ENCODE results near the gene TNS2.

TNS2 gene

GRCh38 chr12:53096089-53096741 is 46.4 kb downstream of the TNS2 start:
- no peak for ATAC-seq (ENCODE audit: insufficient read depth, low read depth)
- Histone ChIP-seq H3K4me3 (ENCODE audit: low read depth in 1 of 2, low read length in 2 of 2) (no peak overlapping the region), H3K27me3 (ENCODE audit: insufficient read depth, low read length, poor library complexity) (peaks cover 42% of the 10 kb centered on the region), H3K9me3 (ENCODE audit: insufficient read depth, low read length, severe bottlenecking) (no peaks in the 10 kb centered on the region), H2AFZ (ENCODE audit: low read depth, low read length) (no peak overlapping the region), H3K36me3 (ENCODE audit: insufficient read depth, low read length) (no peaks in the 10 kb centered on the region), H3K4me2 (ENCODE audit: insufficient read depth, low read length) (no peak overlapping the region), H3K27ac (ENCODE audit: low read length) (no peak overlapping the region), H4K20me1 (ENCODE audit: insufficient read depth, low read length) (peaks cover 7% of the 10 kb centered on the region; the same call in 1 of the 2 replicates), H3K4me1 (ENCODE audit: insufficient read depth, low read length) (peaks cover 20% of the 10 kb centered on the region), H3K9ac (ENCODE audit: low read depth, low read length) (no peak overlapping the region), H3K79me2 (ENCODE audit: insufficient read depth, low read length) (no peaks in the 10 kb centered on the region)
- no peak for DNase-seq
- TF ChIP-seq CTCF (IDR thresholded peaks at IDR 0.05; ENCODE audit: borderline replicate concordance, extremely low read depth, low read length, poor library complexity, severe bottlenecking) (no peak), EZH2 (IDR thresholded peaks at IDR 0.05; ENCODE audit: borderline replicate concordance, low read depth, low read length, severe bottlenecking) (peak; percentile 30)

GRCh38 chr12:53096759-53097158 is 46.9 kb downstream of the TNS2 start:
- Histone ChIP-seq H3K4me1 (ENCODE audit: insufficient read depth, low read length) (peaks cover 20% of the 10 kb centered on the region), H3K9ac (ENCODE audit: low read depth, low read length) (no peak overlapping the region), H3K9me3 (ENCODE audit: insufficient read depth, low read length, severe bottlenecking) (no peaks in the 10 kb centered on the region), H3K27me3 (ENCODE audit: insufficient read depth, low read length, poor library complexity) (peaks cover 42% of the 10 kb centered on the region), H3K4me2 (ENCODE audit: insufficient read depth, low read length) (peak overlapping the region; percentile 80), H3K36me3 (ENCODE audit: insufficient read depth, low read length) (no peaks in the 10 kb centered on the region), H2AFZ (ENCODE audit: low read depth, low read length) (no peak overlapping the region), H3K27ac (ENCODE audit: low read length) (no peak overlapping the region), H3K79me2 (ENCODE audit: insufficient read depth, low read length) (no peaks in the 10 kb centered on the region), H4K20me1 (ENCODE audit: insufficient read depth, low read length) (peaks cover 7% of the 10 kb centered on the region; the same call in 1 of the 2 replicates), H3K4me3 (ENCODE audit: low read depth in 1 of 2, low read length in 2 of 2) (no peak overlapping the region)
- no peak for ATAC-seq (ENCODE audit: insufficient read depth, low read depth)
- no peak for DNase-seq
- no peak for TF ChIP-seq EZH2 (IDR thresholded peaks at IDR 0.05; ENCODE audit: borderline replicate concordance, low read depth, low read length, severe bottlenecking)

GRCh38 chr12:53097207-53097563 is 47.3 kb downstream of the TNS2 start:
- Histone ChIP-seq H3K9ac (ENCODE audit: low read depth, low read length) (peak overlapping the region; percentile 33; the same call in 1 of the 2 replicates), H3K27me3 (ENCODE audit: insufficient read depth, low read length, poor library complexity) (peaks cover 42% of the 10 kb centered on the region), H4K20me1 (ENCODE audit: insufficient read depth, low read length) (peaks cover 7% of the 10 kb centered on the region; the same call in 1 of the 2 replicates), H3K4me1 (ENCODE audit: insufficient read depth, low read length) (peaks cover 20% of the 10 kb centered on the region), H3K27ac (ENCODE audit: low read length) (no peak overlapping the region), H3K36me3 (ENCODE audit: insufficient read depth, low read length) (no peaks in the 10 kb centered on the region), H2AFZ (ENCODE audit: low read depth, low read length) (no peak overlapping the region), H3K4me3 (ENCODE audit: low read depth in 1 of 2, low read length in 2 of 2) (peak overlapping the region in 1 of 2 experiments; percentile 53; a peak in 2 of 4 replicates), H3K79me2 (ENCODE audit: insufficient read depth, low read length) (no peaks in the 10 kb centered on the region), H3K9me3 (ENCODE audit: insufficient read depth, low read length, severe bottlenecking) (no peaks in the 10 kb centered on the region), H3K4me2 (ENCODE audit: insufficient read depth, low read length) (peak overlapping the region; percentile 80)
- ATAC-seq (ENCODE audit: insufficient read depth, low read depth) (no peak), DNase-seq (no peak)
- TF ChIP-seq CTCF (IDR thresholded peaks at IDR 0.05; ENCODE audit: borderline replicate concordance, extremely low read depth, low read length, poor library complexity, severe bottlenecking) (no peak), EZH2 (IDR thresholded peaks at IDR 0.05; ENCODE audit: borderline replicate concordance, low read depth, low read length, severe bottlenecking) (no peak)

GRCh38 chr12:53097564-53098353 is 47.9 kb downstream of the TNS2 start, which contains the start of gene IGFBP6:
TSS of gene IGFBP6 (plus strand) at chr12:53097667. CDS start at chr12:53097718, 51 bp downstream.
- peak within 1 kb of the TSS; percentile 80 for H3K4me2 ChIP-seq (ENCODE audit: insufficient read depth, low read length)
- DNase-seq (peak; percentile 65), ATAC-seq (ENCODE audit: insufficient read depth, low read depth) (peak; percentile 68)
- H2AFZ ChIP-seq (ENCODE audit: low read depth, low read length), result peak within 1 kb of the TSS; percentile 36; the same call in 1 of the 2 replicates
- H4K20me1 ChIP-seq (ENCODE audit: insufficient read depth, low read length), result peaks cover 7% of the 10 kb centered on the region; the same call in 1 of the 2 replicates
- H3K79me2 ChIP-seq (ENCODE audit: insufficient read depth, low read length), result no peaks in the 10 kb centered on the region
- peak within 1 kb of the TSS; percentile 33; the same call in 1 of the 2 replicates for H3K9ac ChIP-seq (ENCODE audit: low read depth, low read length)
- H3K9me3 ChIP-seq (ENCODE audit: insufficient read depth, low read length, severe bottlenecking), result no peaks in the 10 kb centered on the region
- H3K4me1 ChIP-seq (ENCODE audit: insufficient read depth, low read length), result peaks cover 20% of the 10 kb centered on the region
- H3K27ac ChIP-seq (ENCODE audit: low read length), result no peak within 1 kb of the TSS
- no peaks in the 10 kb centered on the region for H3K36me3 ChIP-seq (ENCODE audit: insufficient read depth, low read length)
- TF ChIP-seq CTCF (IDR thresholded peaks at IDR 0.05; ENCODE audit: borderline replicate concordance, extremely low read depth, low read length, poor library complexity, severe bottlenecking), result no peak
- peak; percentile 81 for TF ChIP-seq EZH2 (IDR thresholded peaks at IDR 0.05; ENCODE audit: borderline replicate concordance, low read depth, low read length, severe bottlenecking)
- peak within 1 kb of the TSS in 1 of 2 experiments; percentile 53; a peak in 2 of 4 replicates for H3K4me3 ChIP-seq (ENCODE audit: low read depth in 1 of 2, low read length in 2 of 2)
- peaks cover 42% of the 10 kb centered on the region for H3K27me3 ChIP-seq (ENCODE audit: insufficient read depth, low read length, poor library complexity)

Data from DND-41 (cell line).